ENCODE measurements around the gene BET1L.

GRCh38 chr11:253160-253885 is 46.1 kb upstream of the BET1L start:
- TF ChIP-seq CTCF (IDR thresholded peaks at IDR 0.05; ENCODE audit: borderline replicate concordance, extremely low read depth, low read length, poor library complexity, severe bottlenecking) (no peak), EZH2 (IDR thresholded peaks at IDR 0.05; ENCODE audit: borderline replicate concordance, low read depth, low read length, severe bottlenecking) (no peak)
